Testis (tissue), 2 donors: ENCODE results near the gene ADAMTSL1.

Experiments used
- POLR2A ChIP-seq: fragments of 450-650 bp; IDR thresholded peaks from one replicate; pipeline ENCODE4 v1.6.1; 2017; ENCODE audit warnings: antibody characterized with exemption, mild to moderate bottlenecking, moderate library complexity
- TF ChIP-seq, protein P1 (sequence below), 3 experiments: fragments of 450-650 bp in 2 of 3; fragments of 200-600 bp in 1 of 3; sonication (generic) in 1 of 3; IDR thresholded peaks; one replicate each; pipeline ENCODE4 v1.5.1; 2016 to 2019; ENCODE audit warnings: antibody characterized with exemption in 3 of 3, mild to moderate bottlenecking in 2 of 3, moderate library complexity in 1 of 3

DNA sequence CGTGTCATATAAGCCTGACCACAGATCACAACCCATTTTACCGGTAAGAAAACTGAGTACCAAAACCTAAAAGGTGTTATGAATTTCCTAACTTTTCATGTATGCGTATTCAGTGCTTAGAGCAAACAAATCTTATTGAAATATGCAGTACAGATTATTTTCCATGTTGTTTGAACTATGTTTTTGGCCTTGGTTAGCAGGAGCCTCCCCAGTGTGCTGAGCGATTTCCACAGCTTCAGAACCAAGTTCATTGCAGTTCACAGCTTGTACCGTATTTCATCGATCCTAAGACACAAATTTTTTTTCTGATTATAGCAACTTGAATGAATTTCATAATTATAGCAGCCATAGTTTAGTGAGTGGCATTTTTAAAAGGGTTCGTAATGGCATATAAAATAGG is 13.7 kb downstream of the ADAMTSL1 start:
- TF ChIP-seq, protein P1, sequence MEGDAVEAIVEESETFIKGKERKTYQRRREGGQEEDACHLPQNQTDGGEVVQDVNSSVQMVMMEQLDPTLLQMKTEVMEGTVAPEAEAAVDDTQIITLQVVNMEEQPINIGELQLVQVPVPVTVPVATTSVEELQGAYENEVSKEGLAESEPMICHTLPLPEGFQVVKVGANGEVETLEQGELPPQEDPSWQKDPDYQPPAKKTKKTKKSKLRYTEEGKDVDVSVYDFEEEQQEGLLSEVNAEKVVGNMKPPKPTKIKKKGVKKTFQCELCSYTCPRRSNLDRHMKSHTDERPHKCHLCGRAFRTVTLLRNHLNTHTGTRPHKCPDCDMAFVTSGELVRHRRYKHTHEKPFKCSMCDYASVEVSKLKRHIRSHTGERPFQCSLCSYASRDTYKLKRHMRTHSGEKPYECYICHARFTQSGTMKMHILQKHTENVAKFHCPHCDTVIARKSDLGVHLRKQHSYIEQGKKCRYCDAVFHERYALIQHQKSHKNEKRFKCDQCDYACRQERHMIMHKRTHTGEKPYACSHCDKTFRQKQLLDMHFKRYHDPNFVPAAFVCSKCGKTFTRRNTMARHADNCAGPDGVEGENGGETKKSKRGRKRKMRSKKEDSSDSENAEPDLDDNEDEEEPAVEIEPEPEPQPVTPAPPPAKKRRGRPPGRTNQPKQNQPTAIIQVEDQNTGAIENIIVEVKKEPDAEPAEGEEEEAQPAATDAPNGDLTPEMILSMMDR (IDR thresholded peaks at IDR 0.05), result no peak
- no peak for TF ChIP-seq POLR2A
